ENCODE results near the gene OPA1.

DNA sequence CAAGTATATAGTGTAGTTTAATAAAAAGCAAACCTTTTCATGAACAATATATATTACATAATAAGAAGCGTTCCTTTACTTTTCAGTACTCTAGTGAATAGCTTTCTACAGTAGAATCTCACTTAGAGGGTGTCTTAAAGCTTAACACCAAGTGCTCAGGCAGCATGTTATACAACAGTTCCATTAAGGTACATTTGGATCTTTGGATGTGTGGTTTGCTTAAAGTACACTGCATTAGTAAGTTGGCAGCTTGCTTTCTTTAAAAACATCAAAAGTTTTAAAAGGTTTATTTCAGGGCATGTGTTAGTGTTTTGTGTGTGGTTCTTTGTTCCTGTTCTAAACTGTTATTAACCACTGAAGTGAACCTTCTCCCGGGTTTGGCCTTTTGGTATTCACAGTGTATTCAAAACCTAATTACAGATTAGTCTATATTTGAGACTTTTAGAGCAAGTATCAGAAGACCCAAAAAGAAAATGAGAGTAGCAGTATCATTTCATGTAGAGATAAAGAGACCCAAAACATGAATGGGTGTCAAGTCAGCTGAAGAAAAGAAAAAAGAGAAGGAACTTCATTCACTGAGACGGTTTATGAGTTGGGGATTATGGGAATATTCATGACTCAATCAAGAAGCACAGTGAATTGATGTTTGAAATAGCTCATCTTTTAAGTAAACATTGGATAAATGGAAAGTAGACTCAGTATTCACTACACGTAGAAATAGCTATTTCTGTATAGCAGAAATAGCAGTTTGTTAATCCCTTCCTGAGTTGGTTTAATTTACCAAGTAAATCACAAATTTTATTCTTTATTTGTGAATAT, 93.9 kb downstream of the OPA1 start:
- TF ChIP-seq, protein P1, sequence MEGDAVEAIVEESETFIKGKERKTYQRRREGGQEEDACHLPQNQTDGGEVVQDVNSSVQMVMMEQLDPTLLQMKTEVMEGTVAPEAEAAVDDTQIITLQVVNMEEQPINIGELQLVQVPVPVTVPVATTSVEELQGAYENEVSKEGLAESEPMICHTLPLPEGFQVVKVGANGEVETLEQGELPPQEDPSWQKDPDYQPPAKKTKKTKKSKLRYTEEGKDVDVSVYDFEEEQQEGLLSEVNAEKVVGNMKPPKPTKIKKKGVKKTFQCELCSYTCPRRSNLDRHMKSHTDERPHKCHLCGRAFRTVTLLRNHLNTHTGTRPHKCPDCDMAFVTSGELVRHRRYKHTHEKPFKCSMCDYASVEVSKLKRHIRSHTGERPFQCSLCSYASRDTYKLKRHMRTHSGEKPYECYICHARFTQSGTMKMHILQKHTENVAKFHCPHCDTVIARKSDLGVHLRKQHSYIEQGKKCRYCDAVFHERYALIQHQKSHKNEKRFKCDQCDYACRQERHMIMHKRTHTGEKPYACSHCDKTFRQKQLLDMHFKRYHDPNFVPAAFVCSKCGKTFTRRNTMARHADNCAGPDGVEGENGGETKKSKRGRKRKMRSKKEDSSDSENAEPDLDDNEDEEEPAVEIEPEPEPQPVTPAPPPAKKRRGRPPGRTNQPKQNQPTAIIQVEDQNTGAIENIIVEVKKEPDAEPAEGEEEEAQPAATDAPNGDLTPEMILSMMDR (conservative IDR thresholded peaks at IDR 0.05), result no peak
- TF ChIP-seq ZFX (IDR thresholded peaks at IDR 0.05), result no peak

Measured in C4-2B (cell line).